Body of pancreas (tissue), 4 donors: ENCODE measurements around the gene SYVN1. TPM values are rescaled to one million over a fixed set of nuclear protein-coding genes. Genes with fewer than 3 reads are reported as not detected.
"Not testable (repeated sequence)": the region's sequence is repeated elsewhere in the genome, so short reads cannot be mapped to it uniquely, and the experiment has no call there.

Source experiments
- ATAC-seq: fragments of 150-250 bp; one replicate; pipeline ENCODE4 v1.9.1; 2016
- DNase-seq, 4 donors: peaks; one replicate each; pipeline ENCODE4 v3.0.0-alpha.2; 2019
- H3K27ac ChIP-seq, 4 donors: fragments of 200-600 bp; sonication (generic); 1 replicate in 3 of 4; 2 replicates in 1 of 4; pipeline versions ENCODE4 v1.5.1 to v1.6.1; 2016 to 2019; ENCODE audit warnings: mild to moderate bottlenecking in 1 of 4, mixed read lengths in 1 of 4, moderate library complexity in 1 of 4
- H3K27me3 ChIP-seq, 2 donors: fragments of 200-600 bp; sonication (generic); one replicate each; pipeline ENCODE4 v1.6.0; 2016; ENCODE audit warnings: mild to moderate bottlenecking in 1 of 2
- H3K36me3 ChIP-seq, 2 donors: fragments of 200-600 bp; sonication (generic); replicated peaks in 1 of 2; 2 replicates each; pipeline ENCODE4 v1.5.1; 2016; ENCODE audit warnings: low read depth in 2 of 2; ENCODE audit not compliant: insufficient read depth in 1 of 2
- H3K4me1 ChIP-seq: fragments of 200-600 bp; sonication (generic); one replicate; pipeline ENCODE4 v1.6.0; 2016
- H3K4me3 ChIP-seq, 2 donors: fragments of 200-600 bp; sonication (generic); 1 replicate in 1 of 2; 2 replicates in 1 of 2; pipeline ENCODE4 v1.5.1; 2016 to 2019
- H3K9me3 ChIP-seq, 3 donors: fragments of 200-600 bp; sonication (generic); 1 replicate in 2 of 3; 2 replicates in 1 of 3; pipeline ENCODE4 v1.5.1; 2016
- POLR2A ChIP-seq, 3 donors: fragments of 450-650 bp; IDR thresholded peaks; one replicate each; pipeline ENCODE4 v1.6.1; 2016; ENCODE audit warnings: antibody characterized with exemption in 3 of 3, mild to moderate bottlenecking in 2 of 3
- WGBS, 2 donors: methylation state at CpG; one replicate each; pipeline ENCODE4 v1.1.5; 2017; 5-methylcytosine and 5-hydroxymethylcytosine counted together
- intact Hi-C: fragments of 100-400 bp; cut with DNase I; formaldehyde crosslinking; loops from one replicate; pipeline ENCODE4 v1.15.1; 2023
- total RNA-seq, 2 donors: library from RNA; depleted of rRNA; stranded (reverse); fragments of >200 nt; gene quantifications; one replicate each; pipeline ENCODE4 v1.1.0, GENCODE V29; 2016
- TF ChIP-seq, protein P1 (sequence below), 7 experiments: fragments of 450-650 bp in 4 of 7; fragments of 200-600 bp in 3 of 7; sonication (generic) in 3 of 7; IDR thresholded peaks; one replicate each; pipeline ENCODE4 v1.5.1; 2016 to 2019; ENCODE audit warnings: antibody characterized with exemption in 7 of 7

SYVN1 gene
- total RNA-seq, 2 donors from 2014 or later, result 41.0 to 97.2 TPM

GRCh38 chr11:65151331-65151899 lies 17.1 kb upstream of the SYVN1 start:
- Histone ChIP-seq H3K4me3 (no peak overlapping the region), H3K27ac (peak overlapping the region; percentile 82 to 93 (median 86)), H3K27me3 (no peaks in the 10 kb centered on the region), H3K9me3 (no peaks in the 10 kb centered on the region), H3K36me3 (no peaks in the 10 kb centered on the region), H3K4me1 (peaks cover 30% of the 10 kb centered on the region)
- intact Hi-C loops, result no loop called here
- 67 to 89% methylated on average over 3 of the region's 3 CpGs for WGBS, 2 donors
- TF ChIP-seq, protein P1, sequence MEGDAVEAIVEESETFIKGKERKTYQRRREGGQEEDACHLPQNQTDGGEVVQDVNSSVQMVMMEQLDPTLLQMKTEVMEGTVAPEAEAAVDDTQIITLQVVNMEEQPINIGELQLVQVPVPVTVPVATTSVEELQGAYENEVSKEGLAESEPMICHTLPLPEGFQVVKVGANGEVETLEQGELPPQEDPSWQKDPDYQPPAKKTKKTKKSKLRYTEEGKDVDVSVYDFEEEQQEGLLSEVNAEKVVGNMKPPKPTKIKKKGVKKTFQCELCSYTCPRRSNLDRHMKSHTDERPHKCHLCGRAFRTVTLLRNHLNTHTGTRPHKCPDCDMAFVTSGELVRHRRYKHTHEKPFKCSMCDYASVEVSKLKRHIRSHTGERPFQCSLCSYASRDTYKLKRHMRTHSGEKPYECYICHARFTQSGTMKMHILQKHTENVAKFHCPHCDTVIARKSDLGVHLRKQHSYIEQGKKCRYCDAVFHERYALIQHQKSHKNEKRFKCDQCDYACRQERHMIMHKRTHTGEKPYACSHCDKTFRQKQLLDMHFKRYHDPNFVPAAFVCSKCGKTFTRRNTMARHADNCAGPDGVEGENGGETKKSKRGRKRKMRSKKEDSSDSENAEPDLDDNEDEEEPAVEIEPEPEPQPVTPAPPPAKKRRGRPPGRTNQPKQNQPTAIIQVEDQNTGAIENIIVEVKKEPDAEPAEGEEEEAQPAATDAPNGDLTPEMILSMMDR (IDR thresholded peaks at IDR 0.05), result no peak
- no peak for TF ChIP-seq POLR2A (IDR thresholded peaks at IDR 0.05)
- no peak for DNase-seq
- no peak for ATAC-seq

- 22 to 38% methylated on average over 9 to 12 of the region's 12 CpGs for WGBS, 2 donors
- H3K27me3 ChIP-seq, result no peaks in the 10 kb centered on the region
- TF ChIP-seq, protein P1 (IDR thresholded peaks at IDR 0.05), result peak in 2 of 7 experiments; percentile 8 to 27
- peak in 2 of 3 donors; percentile 44 to 54 for TF ChIP-seq POLR2A (IDR thresholded peaks at IDR 0.05)
Observed at GRCh38 chr11:65150509-65151299, 16.4 kb upstream of the SYVN1 start.

DNA sequence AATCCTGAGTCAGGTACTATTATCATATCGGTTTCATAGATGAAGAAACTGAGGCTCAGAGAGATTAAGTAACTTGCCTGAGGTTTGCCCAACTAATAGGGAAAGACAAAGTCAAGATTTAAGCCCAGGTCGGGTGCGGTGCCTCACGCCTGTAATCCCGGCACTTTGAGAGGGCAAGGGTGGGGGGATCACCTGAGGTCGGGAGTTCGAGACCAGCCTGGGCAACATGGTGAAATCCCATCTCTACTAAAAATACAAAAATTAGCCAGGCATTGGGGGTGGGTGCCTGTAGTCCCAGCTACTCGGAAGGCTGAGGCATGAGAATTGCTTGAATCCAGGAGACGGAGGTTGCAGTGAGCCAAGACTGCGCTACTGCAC lies 15.8 kb upstream of the SYVN1 start:
- intact Hi-C loops, result not testable (repeated sequence)
- WGBS, 2 donors, result 73 to 85% methylated on average over 10 of the region's 10 CpGs

More at GRCh38 chr11:65150509-65151299, 16.4 kb upstream of the SYVN1 start:
- DNase-seq (peak; percentile 90 to 98 (median 95)), ATAC-seq (peak; percentile 89)
- Histone ChIP-seq H3K4me3 (no peak overlapping the region), H3K27ac (peak overlapping the region; percentile 82 to 93 (median 86)), H3K4me1 (peaks cover 37% of the 10 kb centered on the region), H3K36me3 (no peaks in the 10 kb centered on the region), H3K9me3 (no peaks in the 10 kb centered on the region)
- intact Hi-C loops, result no loop called here

DNA sequence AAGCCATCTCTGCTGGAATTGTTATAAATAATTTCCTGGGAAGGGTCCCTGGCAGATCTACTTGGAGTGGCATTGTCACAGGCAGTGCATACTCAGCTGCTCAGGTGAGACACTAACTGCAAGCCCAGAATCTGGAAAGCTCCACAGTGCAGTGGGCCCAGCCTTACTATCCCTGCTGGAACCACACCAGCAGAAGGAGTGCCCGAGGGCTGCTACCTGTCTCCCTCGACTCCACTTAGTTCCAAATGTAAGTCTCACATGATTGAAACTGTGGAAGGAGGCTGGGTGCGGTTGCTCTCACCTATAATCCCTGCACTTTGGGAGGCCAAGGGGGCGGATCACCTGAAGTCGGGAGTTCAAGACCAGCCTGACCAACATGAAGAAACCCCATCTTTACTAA lies 14.3 kb upstream of the SYVN1 start:
- Histone ChIP-seq H3K27ac (no peak overlapping the region), H3K9me3 (no peaks in the 10 kb centered on the region), H3K27me3 (no peaks in the 10 kb centered on the region), H3K36me3 (no peaks in the 10 kb centered on the region), H3K4me3 (no peak overlapping the region), H3K4me1 (peaks cover 43% of the 10 kb centered on the region)
- ATAC-seq (no peak), DNase-seq (no peak)
- TF ChIP-seq, protein P1 (IDR thresholded peaks at IDR 0.05), result no peak
- no peak for TF ChIP-seq POLR2A (IDR thresholded peaks at IDR 0.05)
- WGBS, 2 donors, result 81 to 100% methylated on average over 3 to 5 of the region's 5 CpGs
- intact Hi-C loops, result no loop called here

More for the DNA sequence above, 15.8 kb upstream of the SYVN1 start:
- H3K36me3 ChIP-seq, ATAC-seq, H3K4me3 ChIP-seq, H3K9me3 ChIP-seq, H3K27me3 ChIP-seq, DNase-seq: not testable (repeated sequence)
- Histone ChIP-seq H3K4me1 (peaks cover 43% of the 10 kb centered on the region), H3K27ac (peak overlapping the region; percentile 32 to 91 (median 82))

- peak overlapping the region in 3 of 4 donors; percentile 50 to 75 (median 74) for H3K27ac ChIP-seq
- H3K9me3 ChIP-seq, result no peaks in the 10 kb centered on the region
- H3K4me1 ChIP-seq, result peaks cover 43% of the 10 kb centered on the region
- ATAC-seq (no peak), DNase-seq (no peak)
- TF ChIP-seq, protein P1 (IDR thresholded peaks at IDR 0.05), result no peak
- no peak for TF ChIP-seq POLR2A (IDR thresholded peaks at IDR 0.05)
- intact Hi-C loops, result no loop called here
- H3K27me3 ChIP-seq, result no peaks in the 10 kb centered on the region
- 61 to 74% methylated on average over 2 of the region's 2 CpGs for WGBS, 2 donors
- H3K36me3 ChIP-seq, result no peaks in the 10 kb centered on the region
- H3K4me3 ChIP-seq, result no peak overlapping the region
Observed at GRCh38 chr11:65147352-65148075, 13.2 kb upstream of the SYVN1 start.
